HepG2 (cell line): ENCODE measurements around the gene ANXA3. TPM values are rescaled to one million over a fixed set of nuclear protein-coding genes. Genes with fewer than 3 reads are reported as not detected.

ENCODE experiments used
- ATAC-seq: fragments of 200-7000 bp; cut with Tn5 transposase; 3 replicates; pipeline ENCODE4 v1.9.1; 2020; ENCODE audit warnings: mild to moderate bottlenecking, moderate library complexity
- BruUV-seq: library from RNA; stranded (reverse); fragments of 400-500 nt; replicated peaks from 2 replicates; lab custom pipeline; 2021; lab: Mats Ljungman, UMichigan
- CTCF ChIA-PET: fragments of 300-600 bp; formaldehyde crosslinking; extraction: SDS; loops from one replicate; lab custom pipeline; 2021; ENCODE audit warnings: low total read pairs, inconsistent platforms, low intra/inter-chr PET ratio; lab: Yijun Ruan, JAX
- POLR2A ChIA-PET: fragments of 350-600 bp; sonication (Branson Sonifier 250); formaldehyde crosslinking; loops from one replicate; lab custom pipeline; 2020; ENCODE audit warnings: antibody characterized with exemption, inconsistent platforms; lab: Yijun Ruan, JAX
- DNase-seq: peaks from one replicate; pipeline ENCODE4 v3.0.0-alpha.2; 2015; ENCODE audit warnings: low spot score
- FAIRE-seq: peaks from 3 replicates; lab custom pipeline; 2011; peaks lifted over from hg19 to GRCh38; lab: Jason Lieb, UNC
- H2AFZ ChIP-seq: one replicate; pipeline ENCODE4 v1.6.1; 2011; ENCODE audit warnings: low read length, inconsistent platforms
- H3K27ac ChIP-seq: fragments of 300-600 bp; 3 replicates; pipeline ENCODE4 v1.8.0; 2011; ENCODE audit warnings: mixed run types, mild to moderate bottlenecking, mixed read lengths, low read length, inconsistent platforms; ENCODE audit not compliant: insufficient read depth; ENCODE audit errors: extremely low read length
- H3K27me3 ChIP-seq, 2 experiments: fragments of 200-600 bp in 1 of 2; 2 replicates in 1 of 2; 3 replicates in 1 of 2; pipeline versions ENCODE4 v1.6.0 to v1.8.0; 2011; ENCODE audit warnings: low read length in 2 of 2, mild to moderate bottlenecking in 2 of 2, moderate library complexity in 2 of 2, inconsistent platforms in 1 of 2; ENCODE audit not compliant: insufficient read depth in 2 of 2, control insufficient read depth in 1 of 2
- H3K36me3 ChIP-seq, 2 experiments: fragments of 200-600 bp in 1 of 2; replicated peaks in 1 of 2; 2 replicates in 1 of 2; 3 replicates in 1 of 2; pipeline versions ENCODE4 v1.5.1 to v1.8.0; 2011; ENCODE audit warnings: low read length in 2 of 2, inconsistent platforms in 1 of 2; ENCODE audit not compliant: insufficient read depth in 2 of 2, control insufficient read depth in 1 of 2
- H3K4me1 ChIP-seq: 2 replicates; pipeline ENCODE4 v1.5.1; 2012; ENCODE audit warnings: low read length, inconsistent platforms; ENCODE audit not compliant: insufficient read depth
- H3K4me2 ChIP-seq: 2 replicates; pipeline ENCODE4 v1.6.0; 2011; ENCODE audit warnings: low read depth, low read length, inconsistent platforms
- H3K4me3 ChIP-seq, 3 experiments: fragments of 200-600 bp in 1 of 3; sonication (generic), shearing (Covaris generic) in 1 of 3; replicated peaks in 1 of 3; 2 replicates each; pipeline ENCODE4 v1.5.1; 2011 to 2016; ENCODE audit warnings: low read length in 3 of 3, inconsistent platforms in 2 of 3, low read depth in 2 of 3, mild to moderate bottlenecking in 2 of 3, control low read depth in 1 of 3, mixed read lengths in 1 of 3; ENCODE audit not compliant: insufficient read depth in 1 of 3
- H3K79me2 ChIP-seq: one replicate; pipeline ENCODE4 v1.6.1; 2011; ENCODE audit warnings: low read length, inconsistent platforms; ENCODE audit not compliant: insufficient read depth
- H3K9ac ChIP-seq: 2 replicates; pipeline ENCODE4 v1.6.0; 2011; ENCODE audit warnings: mild to moderate bottlenecking, low read depth, low read length, inconsistent platforms; ENCODE audit not compliant: insufficient read depth
- H3K9me3 ChIP-seq: 2 replicates; pipeline ENCODE4 v1.5.1; 2012; ENCODE audit warnings: mild to moderate bottlenecking, low read length
- H4K20me1 ChIP-seq: 2 replicates; pipeline ENCODE4 v1.6.0; 2011; ENCODE audit warnings: inconsistent platforms, mild to moderate bottlenecking, low read length, moderate library complexity; ENCODE audit not compliant: insufficient read depth
- CTCF ChIP-seq: sonication (generic); formaldehyde crosslinking; IDR thresholded peaks from 2 replicates; pipeline ENCODE4 v1.5.0; 2020; ENCODE audit warnings: mild to moderate bottlenecking, missing genetic modification reagents, moderate library complexity
- KMT2A ChIP-seq: sonication (generic); formaldehyde crosslinking; IDR thresholded peaks from 2 replicates; pipeline ENCODE4 v1.4.0; 2020; ENCODE audit warnings: missing genetic modification reagents
- SALL2 ChIP-seq: sonication (generic); formaldehyde crosslinking; IDR thresholded peaks from 2 replicates; pipeline ENCODE4 v1.8.1; 2023; ENCODE audit warnings: mild to moderate bottlenecking, missing genetic modification reagents, inconsistent platforms
- SOX13 ChIP-seq, 3 experiments: fragments of 450-650 bp in 1 of 3; sonication (generic) in 1 of 3; formaldehyde crosslinking in 1 of 3; IDR thresholded peaks in 2 of 3; conservative IDR thresholded peaks in 1 of 3; 2 replicates each; pipeline versions ENCODE4 v1.5.0 to v1.6.1; 2016 to 2020; ENCODE audit warnings: antibody characterized with exemption in 1 of 3, mild to moderate bottlenecking in 1 of 3, missing compliant biosample characterization in 1 of 3, missing genetic modification reagents in 1 of 3, moderate library complexity in 1 of 3
- SOX6 ChIP-seq, 2 experiments: fragments of 450-650 bp in 1 of 2; sonication (generic) in 1 of 2; formaldehyde crosslinking in 1 of 2; IDR thresholded peaks; 2 replicates each; pipeline versions ENCODE4 v1.4.0 to v1.6.1; 2017 to 2020; ENCODE audit warnings: antibody characterized with exemption in 1 of 2, mild to moderate bottlenecking in 1 of 2, missing genetic modification reagents in 1 of 2
- WGBS: methylation state at CpG from one replicate; pipeline ENCODE4 v1.1.6; 2017; ENCODE audit warnings: low lambda C conversion rate; 5-methylcytosine and 5-hydroxymethylcytosine counted together
- in situ Hi-C: cut with HindIII; loops from 2 replicates; pipeline ENCODE4 v1.10.0; 2017; ENCODE audit warnings: low pct_unique_long_range_greater_than_20kb; ENCODE audit not compliant: extremely low pct_ligation_motif_present
- intact Hi-C: fragments of 100-400 bp; cut with micrococcal nuclease; formaldehyde crosslinking; loops from one replicate; pipeline ENCODE4 v1.10.0; 2022; ENCODE audit not compliant: unreplicated experiment
- polyA plus RNA-seq, 8 experiments: library from polyadenylated mRNA; depleted of rRNA in 3 of 8; stranded (reverse) in 7 of 8; unstranded in 1 of 8; fragments of >200 nt; fragmentation: Illumina TruSeq in 4 of 8; extraction: Trizol in 4 of 8; gene quantifications; 2 replicates each; pipeline versions ENCODE4 v1.2.1 to v1.2.3, GENCODE V29; 2011 to 2016; ENCODE audit warnings: low read depth in 4 of 8, missing spikeins in 1 of 8, mixed read lengths in 1 of 8; ENCODE audit not compliant: insufficient read depth in 1 of 8
- total RNA-seq, 5 experiments: library from RNA; depleted of rRNA; stranded (reverse); fragments of >200 nt; fragmentation: Illumina TruSeq; extraction: Trizol; gene quantifications; 2 replicates each; pipeline ENCODE4 v1.2.3, GENCODE V29; 2016; ENCODE audit warnings: low read depth in 1 of 5

ANXA3 gene
- total and polyA plus RNA-seq, 2 of the 13 experiments (the other 11 are each of a cell fraction or from before 2014, with no cell fraction given) = 6.5 to 6.9 TPM

- CTCF ChIA-PET = no interaction called here
- no peak overlapping the region for H3K27ac ChIP-seq
- intact Hi-C loops (no loop called here), in situ Hi-C loops (no loop called here)
- DNase-seq (peak; percentile 50), ATAC-seq (no peak), FAIRE-seq (no peak)
- H3K4me2 ChIP-seq = no peak overlapping the region
- H3K9ac ChIP-seq = no peak overlapping the region
- no TSS peak for BruUV-seq
- H2AFZ ChIP-seq = no peak overlapping the region
- no peaks in the 10 kb centered on the region for H4K20me1 ChIP-seq
- TF ChIP-seq KMT2A (CRISPR knock-in tag) (no peak), SOX13 (IDR thresholded peaks at IDR 0.05) (no peak), SOX13 (CRISPR knock-in tag; conservative IDR thresholded peaks at IDR 0.05 in 1 of 2, IDR thresholded peaks at IDR 0.05 in 1 of 2) (peak in 1 of 2 experiments; percentile 75; a peak in 2 of 4 replicates), SOX6 (IDR thresholded peaks at IDR 0.05) (no peak), SOX6 (CRISPR knock-in tag; IDR thresholded peaks at IDR 0.05) (0 out of 2 replicates have a peak, but pooled peaks have one; percentile 19)
- H3K9me3 ChIP-seq = no peaks in the 10 kb centered on the region
- POLR2A ChIA-PET = no interaction called here
- no peak overlapping the region for H3K4me3 ChIP-seq
- no peaks in the 10 kb centered on the region for H3K79me2 ChIP-seq
- H3K27me3 ChIP-seq = no peaks in the 10 kb centered on the region
- peaks cover 33% of the 10 kb centered on the region for H3K4me1 ChIP-seq
- WGBS = 78% methylated on average over 2 of the region's 2 CpGs
- no peaks in the 10 kb centered on the region for H3K36me3 ChIP-seq
Observed at GRCh38 chr4:78567500-78568060, 16.0 kb downstream of the ANXA3 start.

- BruUV-seq = no TSS peak
- no peaks in the 10 kb centered on the region for H3K27me3 ChIP-seq
- H3K36me3 ChIP-seq = no peaks in the 10 kb centered on the region
- no peak overlapping the region for H3K27ac ChIP-seq
- ChIA-PET POLR2A (no interaction called here), CTCF (no interaction called here)
- H3K9me3 ChIP-seq = no peaks in the 10 kb centered on the region
- no peak overlapping the region for H2AFZ ChIP-seq
- H3K79me2 ChIP-seq = no peaks in the 10 kb centered on the region
- ATAC-seq (peak; percentile 44; the same call in 1 of the 3 replicates), FAIRE-seq (no peak), DNase-seq (peak; percentile 18)
- 0 out of 2 replicates have a peak, but pooled peaks have one; percentile 13 for TF ChIP-seq CTCF (CRISPR knock-in tag)
- no peak for TF ChIP-seq SALL2 (CRISPR knock-in tag)
- in situ Hi-C loops = no loop called here
- H3K4me3 ChIP-seq = no peak overlapping the region
- no peak overlapping the region for H3K9ac ChIP-seq
- intact Hi-C loops = no loop called here
- peaks cover 33% of the 10 kb centered on the region for H3K4me1 ChIP-seq
- H3K4me2 ChIP-seq = no peak overlapping the region
- no peaks in the 10 kb centered on the region for H4K20me1 ChIP-seq
- WGBS = 73% methylated on average over 3 of the region's 3 CpGs
Observed at GRCh38 chr4:78568640-78569305, 17.2 kb downstream of the ANXA3 start.
